Measurements from ENCODE around the gene OTOR. TPM values are rescaled to one million over a fixed set of nuclear protein-coding genes. Genes with fewer than 3 reads are reported as not detected.

OTOR gene
- total RNA-seq, 1 experiment from 2014 or later, result not detected

- H3K4me3 Mint-ChIP-seq (ENCODE audit: unreplicated experiment), result no peak overlapping the region
Measured at GRCh38 chr20:16749573-16749972, 1.4 kb downstream of the OTOR start.

GRCh38 chr20:16752082-16752481, 3.9 kb downstream of the OTOR start:
- H3K9me3 ChIP-seq, result peaks cover 8% of the 10 kb centered on the region
- Mint-ChIP-seq H3K4me3 (ENCODE audit: unreplicated experiment) (no peak overlapping the region), H3K27me3 (ENCODE audit: insufficient read depth, unreplicated experiment) (peaks cover 9% of the 10 kb centered on the region), H3K9me3 (ENCODE audit: unreplicated experiment) (peaks cover 19% of the 10 kb centered on the region), H3K27ac (ENCODE audit: unreplicated experiment) (no peak overlapping the region), H3K36me3 (ENCODE audit: insufficient read depth, unreplicated experiment) (no peaks in the 10 kb centered on the region), H3K4me1 (ENCODE audit: low read depth, unreplicated experiment) (no peaks in the 10 kb centered on the region)
- CTCF ChIA-PET, result interaction anchor here (1.5 kb wide), 1 partner anchor 9 kb away, joined by 4 read pairs; no protein-coding TSS in a partner anchor
- no peaks in the 10 kb centered on the region for H3K27me3 ChIP-seq (replicated peaks; ENCODE audit: control insufficient read depth, insufficient read depth, low read length)
- intact Hi-C loops (cut with micrococcal nuclease; ENCODE audit: unreplicated experiment), result no loop called here
- POLR2A ChIA-PET, result no interaction called here
- H3K4me3 ChIP-seq (ENCODE audit: low read depth, low read length), result no peak overlapping the region
- H3K36me3 ChIP-seq (ENCODE audit: control insufficient read depth, insufficient read depth, low read length), result no peaks in the 10 kb centered on the region
- DNase-seq, result no peak
- TF ChIP-seq CTCF (IDR thresholded peaks at IDR 0.05; ENCODE audit: insufficient read depth in 1 of 2, low read depth in 1 of 2, low read length in 1 of 2, severe bottlenecking in 1 of 2, unreplicated experiment in 1 of 2), result no peak
- no peaks in the 10 kb centered on the region for H3K4me1 ChIP-seq
- BruUV-seq (replicated peaks), result no TSS peak

More at GRCh38 chr20:16749573-16749972, 1.4 kb downstream of the OTOR start:
- Histone ChIP-seq H3K36me3 (ENCODE audit: control insufficient read depth, insufficient read depth, low read length) (no peaks in the 10 kb centered on the region), H3K9me3 (no peaks in the 10 kb centered on the region), H3K4me3 (ENCODE audit: low read depth, low read length) (no peak overlapping the region), H3K27me3 (replicated peaks; ENCODE audit: control insufficient read depth, insufficient read depth, low read length) (no peaks in the 10 kb centered on the region), H3K4me1 (peaks cover 8% of the 10 kb centered on the region)
- ChIA-PET POLR2A (no interaction called here), CTCF (no interaction called here)
- BruUV-seq (replicated peaks), result no TSS peak
- Mint-ChIP-seq H3K27ac (ENCODE audit: unreplicated experiment) (no peak overlapping the region), H3K9me3 (ENCODE audit: unreplicated experiment) (peaks cover 2% of the 10 kb centered on the region), H3K27me3 (ENCODE audit: insufficient read depth, unreplicated experiment) (peaks cover 9% of the 10 kb centered on the region), H3K4me1 (ENCODE audit: low read depth, unreplicated experiment) (no peaks in the 10 kb centered on the region), H3K36me3 (ENCODE audit: insufficient read depth, unreplicated experiment) (no peaks in the 10 kb centered on the region)
- intact Hi-C loops (cut with micrococcal nuclease; ENCODE audit: unreplicated experiment), result no loop called here
- TF ChIP-seq CTCF (IDR thresholded peaks at IDR 0.05; ENCODE audit: insufficient read depth in 1 of 2, low read depth in 1 of 2, low read length in 1 of 2, severe bottlenecking in 1 of 2, unreplicated experiment in 1 of 2), result peak; percentile 22 to 29
- DNase-seq, result peak in 1 of 2 experiments; percentile 44

- Histone ChIP-seq H3K36me3 (ENCODE audit: control insufficient read depth, insufficient read depth, low read length) (no peaks in the 10 kb centered on the region), H3K4me3 (ENCODE audit: low read depth, low read length) (no peak overlapping the region), H3K27me3 (replicated peaks; ENCODE audit: control insufficient read depth, insufficient read depth, low read length) (no peaks in the 10 kb centered on the region), H3K9me3 (peaks cover 8% of the 10 kb centered on the region), H3K4me1 (no peaks in the 10 kb centered on the region)
- no TSS peak for BruUV-seq (replicated peaks)
- ChIA-PET POLR2A (no interaction called here), CTCF (no interaction called here)
- DNase-seq, result no peak
- TF ChIP-seq CTCF (IDR thresholded peaks at IDR 0.05; ENCODE audit: insufficient read depth in 1 of 2, low read depth in 1 of 2, low read length in 1 of 2, severe bottlenecking in 1 of 2, unreplicated experiment in 1 of 2), result no peak
- H3K4me1 Mint-ChIP-seq (ENCODE audit: low read depth, unreplicated experiment), result no peaks in the 10 kb centered on the region
- H3K36me3 Mint-ChIP-seq (ENCODE audit: insufficient read depth, unreplicated experiment), result no peaks in the 10 kb centered on the region
- intact Hi-C loops (cut with micrococcal nuclease; ENCODE audit: unreplicated experiment), result no loop called here
- peaks cover 19% of the 10 kb centered on the region for H3K9me3 Mint-ChIP-seq (ENCODE audit: unreplicated experiment)
- H3K27me3 Mint-ChIP-seq (ENCODE audit: insufficient read depth, unreplicated experiment), result peaks cover 9% of the 10 kb centered on the region
- no peak overlapping the region for H3K4me3 Mint-ChIP-seq (ENCODE audit: unreplicated experiment)
- no peak overlapping the region for H3K27ac Mint-ChIP-seq (ENCODE audit: unreplicated experiment)
Measured at GRCh38 chr20:16752901-16753300, 4.7 kb downstream of the OTOR start.

Measured in Caco-2 (cell line).